H1 (cell line): ENCODE data around the gene CCL24. TPM values are rescaled to one million over a fixed set of nuclear protein-coding genes. Genes with fewer than 3 reads are reported as not detected.

Experiments used
- CTCF ChIA-PET: fragments of 300-600 bp; sonication (Branson Sonifier 250); formaldehyde crosslinking; loops from one replicate; lab custom pipeline; 2021; ENCODE audit not compliant: partially characterized antibody; lab: Charles Lee
- POLR2A ChIA-PET: fragments of 300-600 bp; sonication (Branson Sonifier 250); formaldehyde crosslinking; loops from one replicate; lab custom pipeline; 2021; ENCODE audit warnings: inconsistent platforms; ENCODE audit not compliant: partially characterized antibody; lab: Charles Lee
- DNase-seq, 2 experiments: peaks; one replicate each; pipeline versions ENCODE4 v3.0.0 to v3.0.0-alpha.2; 2010 to 2022; ENCODE audit warnings: low spot score in 2 of 2, low read depth in 1 of 2, mixed read lengths in 1 of 2
- FAIRE-seq: peaks from 2 replicates; lab custom pipeline; 2011; peaks lifted over from hg19 to GRCh38; lab: Jason Lieb, UNC
- H2AFZ ChIP-seq: 2 replicates; pipeline ENCODE4 v1.8.1; 2012; ENCODE audit warnings: low read length, inconsistent platforms
- H2AK5ac ChIP-seq: 2 replicates; pipeline ENCODE4 v1.6.1; 2013; ENCODE audit warnings: low read depth, low read length
- H2BK120ac ChIP-seq: replicated peaks from 2 replicates; pipeline ENCODE3; 2013; ENCODE audit warnings: low read depth, low read length, inconsistent platforms
- H2BK12ac ChIP-seq: 2 replicates; pipeline ENCODE4 v1.6.1; 2013; ENCODE audit warnings: low read depth, low read length
- H2BK15ac ChIP-seq: 2 replicates; pipeline ENCODE4 v1.6.1; 2013; ENCODE audit warnings: low read length
- H2BK20ac ChIP-seq: 2 replicates; pipeline ENCODE4 v1.6.1; 2013; ENCODE audit warnings: low read length
- H2BK5ac ChIP-seq: 2 replicates; pipeline ENCODE4 v1.6.1; 2013; ENCODE audit warnings: low read depth, low read length
- H3K14ac ChIP-seq: 2 replicates; pipeline ENCODE4 v1.6.1; 2013; ENCODE audit warnings: inconsistent platforms; ENCODE audit not compliant: insufficient read length
- H3K18ac ChIP-seq: 2 replicates; pipeline ENCODE4 v1.6.1; 2013; ENCODE audit warnings: low read length; ENCODE audit errors: extremely low read depth
- H3K23ac ChIP-seq: 2 replicates; pipeline ENCODE4 v1.6.1; 2013; ENCODE audit warnings: inconsistent platforms; ENCODE audit not compliant: insufficient read length
- H3K23me2 ChIP-seq: 2 replicates; pipeline ENCODE4 v1.6.1; 2013; ENCODE audit warnings: low read depth, low read length
- H3K27ac ChIP-seq: 2 replicates; pipeline ENCODE4 v1.6.1; 2011; ENCODE audit warnings: low read depth, low read length, inconsistent platforms
- H3K27me3 ChIP-seq, 4 experiments: replicated peaks in 1 of 4; 1 replicate in 1 of 4; 2 replicates in 3 of 4; pipeline versions ENCODE4 v1.6.1 to v1.8.1; 2011 to 2013; ENCODE audit warnings: low read length in 3 of 4, mild to moderate bottlenecking in 3 of 4, inconsistent platforms in 2 of 4, mixed read lengths in 2 of 4, moderate library complexity in 1 of 4; ENCODE audit not compliant: control insufficient read depth in 3 of 4, insufficient read depth in 3 of 4; ENCODE audit errors: extremely low read depth in 1 of 4
- H3K36me3 ChIP-seq, 4 experiments: 2 replicates each; pipeline versions ENCODE4 v1.6.1 to v1.8.1; 2011 to 2013; ENCODE audit warnings: mild to moderate bottlenecking in 4 of 4, low read length in 3 of 4, moderate library complexity in 2 of 4, control low read depth in 1 of 4, inconsistent platforms in 1 of 4; ENCODE audit not compliant: insufficient read depth in 4 of 4, control insufficient read depth in 2 of 4
- H3K4ac ChIP-seq: replicated peaks from 2 replicates; pipeline ENCODE3; 2013; ENCODE audit warnings: low read length, low read depth, mixed read lengths, inconsistent platforms; ENCODE audit not compliant: insufficient read length
- H3K4me1 ChIP-seq, 4 experiments: replicated peaks in 1 of 4; 1 replicate in 1 of 4; 2 replicates in 3 of 4; pipeline versions ENCODE4 v1.6.1 to v1.8.1; 2011 to 2013; ENCODE audit warnings: low read length in 3 of 4, inconsistent platforms in 2 of 4, mixed read lengths in 1 of 4; ENCODE audit not compliant: insufficient read depth in 4 of 4, control insufficient read depth in 3 of 4
- H3K4me2 ChIP-seq, 2 experiments: 2 replicates each; pipeline versions ENCODE4 v1.6.1 to v1.8.1; 2011 to 2013; ENCODE audit warnings: low read depth in 2 of 2, low read length in 2 of 2, control low read depth in 1 of 2, inconsistent platforms in 1 of 2, mild to moderate bottlenecking in 1 of 2; ENCODE audit not compliant: insufficient read depth in 1 of 2
- H3K4me3 ChIP-seq, 4 experiments: fragments of 200-600, 300-600 bp in 1 of 4; sonication (generic), shearing (Covaris generic), sonication (Bioruptor Twin) in 1 of 4; 2 replicates each; pipeline versions ENCODE4 v1.5.1 to v1.8.1; 2011 to 2016; ENCODE audit warnings: low read length in 4 of 4, low read depth in 3 of 4, control low read depth in 2 of 4, inconsistent platforms in 2 of 4, mild to moderate bottlenecking in 2 of 4, mixed read lengths in 1 of 4, moderate library complexity in 1 of 4; ENCODE audit not compliant: insufficient read depth in 2 of 4; ENCODE audit errors: extremely low read depth in 1 of 4
- H3K56ac ChIP-seq: replicated peaks from 2 replicates; pipeline ENCODE3; 2013; ENCODE audit warnings: low read depth, mild to moderate bottlenecking, mixed read lengths, low read length, inconsistent platforms; ENCODE audit not compliant: insufficient read length
- H3K79me1 ChIP-seq: 2 replicates; pipeline ENCODE4 v1.6.1; 2013; ENCODE audit warnings: low read depth, low read length, control low read depth
- H3K79me2 ChIP-seq, 2 experiments: 2 replicates each; pipeline versions ENCODE4 v1.6.1 to v1.8.1; 2012 to 2013; ENCODE audit warnings: low read length in 2 of 2, mild to moderate bottlenecking in 2 of 2, inconsistent platforms in 1 of 2; ENCODE audit not compliant: insufficient read depth in 2 of 2, control insufficient read depth in 1 of 2
- H3K9ac ChIP-seq, 4 experiments: replicated peaks in 1 of 4; 1 replicate in 1 of 4; 2 replicates in 3 of 4; pipeline versions ENCODE4 v1.6.1 to v1.8.1; 2011 to 2013; ENCODE audit warnings: low read depth in 3 of 4, low read length in 3 of 4, control low read depth in 2 of 4, mild to moderate bottlenecking in 2 of 4, moderate library complexity in 2 of 4, inconsistent platforms in 1 of 4; ENCODE audit errors: extremely low read depth in 1 of 4
- H3K9me3 ChIP-seq, 2 experiments: 2 replicates each; pipeline versions ENCODE4 v1.6.1 to v1.8.1; 2012 to 2013; ENCODE audit warnings: mild to moderate bottlenecking in 2 of 2, moderate library complexity in 2 of 2, control low read depth in 1 of 2, inconsistent platforms in 1 of 2, low read depth in 1 of 2, low read length in 1 of 2, mixed read lengths in 1 of 2; ENCODE audit not compliant: insufficient read depth in 2 of 2
- H4K20me1 ChIP-seq, 2 experiments: replicated peaks in 1 of 2; 2 replicates each; pipeline versions ENCODE3 to v1.8.1; 2011 to 2013; ENCODE audit warnings: inconsistent platforms in 2 of 2, low read length in 2 of 2, mild to moderate bottlenecking in 1 of 2; ENCODE audit not compliant: insufficient read depth in 2 of 2, control insufficient read depth in 1 of 2
- H4K5ac ChIP-seq: 2 replicates; pipeline ENCODE4 v1.6.1; 2013; ENCODE audit warnings: low read length, low read depth, mixed read lengths, inconsistent platforms; ENCODE audit not compliant: insufficient read length
- H4K8ac ChIP-seq: 2 replicates; pipeline ENCODE4 v1.8.0; 2013; ENCODE audit warnings: mild to moderate bottlenecking, moderate library complexity, low read length, inconsistent platforms; ENCODE audit not compliant: insufficient read depth; ENCODE audit errors: extremely low read depth
- H4K91ac ChIP-seq: replicated peaks from 2 replicates; pipeline ENCODE3; 2013; ENCODE audit warnings: low read length, mixed read lengths, inconsistent platforms; ENCODE audit not compliant: insufficient read length
- BACH1 ChIP-seq: IDR thresholded peaks from 2 replicates; pipeline ENCODE4 v1.6.1; 2012; ENCODE audit warnings: low read length, improper control_type of control experiment
- BRCA1 ChIP-seq: IDR thresholded peaks from 2 replicates; pipeline ENCODE4 v1.6.1; 2012; ENCODE audit warnings: low read depth, low read length, improper control_type of control experiment
- CTBP2 ChIP-seq: IDR thresholded peaks from 2 replicates; pipeline ENCODE4 v1.7.0; 2011; ENCODE audit warnings: borderline replicate concordance, mild to moderate bottlenecking, moderate library complexity, mixed read lengths, low read length; ENCODE audit not compliant: insufficient read depth, insufficient read length
- GTF2F1 ChIP-seq: IDR thresholded peaks from 2 replicates; pipeline ENCODE4 v1.6.1; 2012; ENCODE audit warnings: low read depth, low read length, improper control_type of control experiment, borderline replicate concordance
- KDM1A ChIP-seq: fragments of 200-600, 300-600 bp; sonication (generic); IDR thresholded peaks from 2 replicates; pipeline ENCODE4 v1.7.1; 2016; ENCODE audit warnings: mild to moderate bottlenecking, low read length, borderline replicate concordance
- POLR2AphosphoS5 ChIP-seq: IDR thresholded peaks from 2 replicates; pipeline ENCODE4 v1.6.1; 2011; ENCODE audit warnings: low read depth, low read length
- RAD21 ChIP-seq, 2 experiments: IDR thresholded peaks in 1 of 2; conservative IDR thresholded peaks in 1 of 2; 2 replicates each; pipeline ENCODE4 v1.6.1; 2011; ENCODE audit warnings: low read depth in 2 of 2, low read length in 2 of 2, improper control_type of control experiment in 1 of 2, inconsistent platforms in 1 of 2, mild to moderate bottlenecking in 1 of 2, moderate library complexity in 1 of 2
- SRF ChIP-seq: IDR thresholded peaks from 2 replicates; pipeline ENCODE4 v1.6.1; 2011; ENCODE audit warnings: mild to moderate bottlenecking, low read depth, low read length, moderate library complexity
- SUZ12 ChIP-seq: fragments of 200-600 bp; sonication (generic); IDR thresholded peaks from 2 replicates; pipeline ENCODE4 v1.6.1; 2012; ENCODE audit warnings: mild to moderate bottlenecking, inconsistent platforms, low read length, moderate library complexity, mixed read lengths
- TBP ChIP-seq: IDR thresholded peaks from 2 replicates; pipeline ENCODE4 v1.6.1; 2011; ENCODE audit warnings: low read depth, low read length, improper control_type of control experiment
- USF2 ChIP-seq: IDR thresholded peaks from 2 replicates; pipeline ENCODE4 v1.6.1; 2011; ENCODE audit warnings: low read length, improper control_type of control experiment
- YY1 ChIP-seq: IDR thresholded peaks from 2 replicates; pipeline ENCODE4 v1.6.1; 2011; ENCODE audit warnings: low read depth, mild to moderate bottlenecking, low read length
- WGBS, 2 experiments: shearing (Covaris generic) in 1 of 2; methylation state at CpG; one replicate each; pipeline versions ENCODE4 v1.1.6 to v1.1.7; 2013 to 2015; ENCODE audit warnings: low lambda C conversion rate in 2 of 2, mixed read lengths in 2 of 2, inconsistent platforms in 1 of 2, low coverage in 1 of 2, missing lambda C conversion rate in 1 of 2; ENCODE audit not compliant: insufficient replicate concordance in 2 of 2, insufficient coverage in 1 of 2, insufficient read length in 1 of 2; ENCODE audit errors: extremely low coverage in 1 of 2, missing lambda C conversion rate in 1 of 2; 5-methylcytosine and 5-hydroxymethylcytosine counted together
- polyA plus RNA-seq, 7 experiments: library from polyadenylated mRNA; depleted of rRNA in 3 of 7; stranded (reverse) in 5 of 7; unstranded in 2 of 7; fragments of >200 nt in 5 of 7; fragments of 200-250 nt in 2 of 7; gene quantifications; 1 replicate in 5 of 7; 2 replicates in 1 of 7; 4 replicates in 1 of 7; pipeline versions ENCODE4 v1.2.1 to v1.2.3, GENCODE V29; 2011 to 2013; ENCODE audit warnings: missing spikeins in 2 of 7, mixed read lengths in 2 of 7
- total RNA-seq: library from RNA; stranded (reverse); fragmentation: NEBNext Ultra II Directional; extraction: Animal tissue kit (Norgen Biotek cat#: 25700); gene quantifications from 2 replicates; pipeline ENCODE4 v1.2.1, GENCODE V29; 2021

The CCL24 gene
- total and polyA plus RNA-seq, 2 of the 8 experiments (the other 6 are each of a cell fraction or from before 2014, with no cell fraction given): not detected

GRCh38 chr7:75789361-75789924 lies 24.2 kb downstream of the CCL24 start:
- H4K8ac ChIP-seq: no peak overlapping the region
- no peak overlapping the region for H3K27ac ChIP-seq
- FAIRE-seq (no peak), DNase-seq (no peak)
- no peaks in the 10 kb centered on the region for H3K23me2 ChIP-seq
- ChIA-PET CTCF (no interaction called here), POLR2A (interaction anchor here (0.6 to 1.1 kb wide), 2 partner anchors 24 to 274 kb away, joined by 3 to 4 read pairs; no protein-coding TSS in a partner anchor)
- no peak overlapping the region for H2BK12ac ChIP-seq
- no peaks in the 10 kb centered on the region for H3K27me3 ChIP-seq
- no peak overlapping the region for H2AFZ ChIP-seq
- H3K56ac ChIP-seq: no peak overlapping the region
- H3K14ac ChIP-seq: no peak overlapping the region
- H4K91ac ChIP-seq: no peak overlapping the region
- no peak overlapping the region for H4K5ac ChIP-seq
- H3K4me2 ChIP-seq: no peak overlapping the region
- H3K4ac ChIP-seq: no peak overlapping the region
- no peaks in the 10 kb centered on the region for H3K9me3 ChIP-seq
- WGBS, 2 experiments: 96% methylated on average over 3 of the region's 3 CpGs; no CpG with 5 or more reads in 1 of the 2 experiments
- H2BK20ac ChIP-seq: 0 out of 2 replicates have a peak overlapping the region, but pooled peaks have one; percentile 80
- no peaks in the 10 kb centered on the region for H3K79me1 ChIP-seq
- H3K9ac ChIP-seq: no peak overlapping the region
- H3K18ac ChIP-seq: no peak overlapping the region
- no peak overlapping the region for H3K4me3 ChIP-seq
- peak overlapping the region; percentile 75; the same call in 1 of the 2 replicates for H2AK5ac ChIP-seq
- no peak overlapping the region for H2BK5ac ChIP-seq
- peaks cover 0 to 4% (median 0%) of the 10 kb centered on the region in 4 experiments; a peak in 2 of 8 replicates for H3K36me3 ChIP-seq
- peaks cover 4 to 16% (median 9%) of the 10 kb centered on the region in 4 experiments; a peak in 5 of 7 replicates for H3K4me1 ChIP-seq
- H4K20me1 ChIP-seq: no peaks in the 10 kb centered on the region
- H2BK120ac ChIP-seq: peak overlapping the region; percentile 47
- no peak overlapping the region for H3K23ac ChIP-seq
- no peaks in the 10 kb centered on the region for H3K79me2 ChIP-seq
- no peak overlapping the region for H2BK15ac ChIP-seq
- TF ChIP-seq TBP (no peak), USF2 (no peak), KDM1A (no peak), BRCA1 (no peak), CTBP2 (no peak), SRF (no peak), BACH1 (no peak), POLR2AphosphoS5 (no peak), RAD21 (IDR thresholded peaks at IDR 0.05 in 1 of 2, conservative IDR thresholded peaks at IDR 0.05 in 1 of 2; ENCODE audit: low read depth in 2 of 2, low read length in 2 of 2) (no peak), GTF2F1 (no peak), YY1 (no peak), SUZ12 (no peak)
